Measurements from ENCODE around the gene OXCT1. TPM values are rescaled to one million over a fixed set of nuclear protein-coding genes. Genes with fewer than 3 reads are reported as not detected.
"Not testable (repeated sequence)": the region's sequence is repeated elsewhere in the genome, so short reads cannot be mapped to it uniquely, and the experiment has no call there.

Gene OXCT1
- polyA plus RNA-seq, 1 donor = 12.0 TPM

GRCh38 chr5:41831155-41831554 lies 39.1 kb downstream of the OXCT1 start:
- DNase-seq (ENCODE audit: low read depth) = no peak

- DNase-seq (ENCODE audit: low read depth) = no peak
Measured at GRCh38 chr5:41827792-41828191, 42.4 kb downstream of the OXCT1 start.

- no peak for DNase-seq (ENCODE audit: low read depth)
Measured at GRCh38 chr5:41822036-41822435, 48.2 kb downstream of the OXCT1 start.

DNA sequence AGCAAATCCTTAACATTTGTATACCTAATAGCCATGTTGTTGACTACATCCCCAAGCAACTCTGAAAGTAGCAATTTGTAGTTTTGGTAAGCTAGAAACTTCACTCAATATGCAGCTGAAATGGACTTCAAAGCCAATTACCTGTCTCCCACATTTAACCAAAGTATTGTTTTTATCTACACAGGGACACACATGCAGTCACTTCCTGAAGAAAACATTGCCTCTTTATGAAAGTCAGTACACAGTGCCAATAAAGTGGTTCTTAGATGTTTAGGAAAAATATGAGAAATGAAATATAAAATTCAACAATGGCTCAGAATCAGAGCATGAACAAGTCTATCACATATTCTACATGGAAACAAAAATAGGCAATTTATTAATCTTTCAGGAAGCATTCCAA lies 49.2 kb downstream of the OXCT1 start:
- DNase-seq (ENCODE audit: low read depth) = no peak

DNA sequence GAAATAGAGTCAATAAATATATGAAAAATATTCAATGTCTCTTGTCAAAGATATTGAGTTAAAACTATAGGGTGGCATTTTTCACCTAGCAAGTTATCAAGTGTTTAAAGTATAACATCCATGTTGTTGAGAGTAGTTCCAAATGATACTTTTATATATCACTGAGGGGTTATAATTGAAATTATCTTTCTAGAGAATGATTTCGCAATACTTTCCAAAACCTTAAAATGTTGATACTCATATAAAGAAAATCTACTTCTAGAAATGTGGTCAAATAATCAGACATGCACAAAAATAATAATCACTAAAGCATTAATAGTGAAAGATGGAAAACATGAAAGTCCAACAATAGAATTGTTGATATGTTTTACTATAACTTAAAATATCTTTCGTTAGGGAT lies 50.1 kb downstream of the OXCT1 start:
- DNase-seq (ENCODE audit: low read depth) = no peak

DNA sequence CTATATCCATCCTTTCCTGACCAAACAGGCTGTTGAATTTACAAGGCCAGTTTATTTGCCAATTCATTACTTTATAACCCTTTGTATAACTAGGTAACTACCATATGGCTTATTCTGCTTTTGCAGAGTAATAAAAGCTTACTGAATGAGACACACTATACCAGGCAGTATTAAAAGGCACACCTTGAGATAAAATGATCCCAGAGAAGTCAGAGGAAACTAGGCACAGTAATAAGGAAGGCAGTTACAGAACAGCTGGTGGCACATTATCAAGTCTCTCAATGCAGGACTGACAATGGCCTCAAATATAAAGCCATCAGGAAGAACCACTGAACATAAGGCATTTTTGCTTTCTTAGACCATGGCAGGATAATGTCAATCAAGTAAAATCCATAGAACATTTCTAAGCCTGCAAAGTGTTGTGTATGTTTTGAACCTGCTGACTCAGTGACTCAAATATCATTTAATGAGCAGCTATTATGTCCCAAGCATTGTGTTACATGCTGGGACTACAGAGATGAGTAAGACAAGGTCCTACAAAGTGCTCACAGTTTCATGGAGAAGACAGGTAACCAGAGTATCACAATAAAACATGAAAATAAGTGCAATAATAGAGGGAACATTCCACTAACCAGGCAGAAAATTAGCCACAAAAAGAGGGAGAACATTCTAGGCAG lies 52.5 kb downstream of the OXCT1 start:
- no peak for DNase-seq (ENCODE audit: low read depth)

- no peak for DNase-seq (ENCODE audit: low read depth)
Measured at GRCh38 chr5:41815663-41816229, 54.5 kb downstream of the OXCT1 start.

GRCh38 chr5:41815261-41815660 lies 55.0 kb downstream of the OXCT1 start:
- DNase-seq (ENCODE audit: low read depth) = no peak

DNA sequence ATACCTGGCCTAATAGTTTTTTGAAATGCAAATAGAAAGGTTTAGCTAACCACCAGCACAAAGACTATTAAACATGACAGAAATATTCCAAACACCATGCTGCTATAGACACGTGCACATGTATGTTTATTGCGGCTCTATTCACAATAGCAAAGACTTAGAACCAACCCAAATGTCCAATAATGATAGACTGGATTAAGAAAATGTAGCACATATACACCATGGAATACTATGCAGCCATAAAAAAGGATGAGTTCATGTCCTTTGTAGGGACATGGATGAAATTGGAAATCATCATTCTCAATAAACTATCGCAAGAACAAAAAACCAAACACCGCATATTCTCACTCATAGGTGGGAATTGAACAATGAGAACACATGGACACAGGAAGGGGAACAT lies 55.9 kb downstream of the OXCT1 start:
- not testable (repeated sequence) for DNase-seq (ENCODE audit: low read depth)

DNA sequence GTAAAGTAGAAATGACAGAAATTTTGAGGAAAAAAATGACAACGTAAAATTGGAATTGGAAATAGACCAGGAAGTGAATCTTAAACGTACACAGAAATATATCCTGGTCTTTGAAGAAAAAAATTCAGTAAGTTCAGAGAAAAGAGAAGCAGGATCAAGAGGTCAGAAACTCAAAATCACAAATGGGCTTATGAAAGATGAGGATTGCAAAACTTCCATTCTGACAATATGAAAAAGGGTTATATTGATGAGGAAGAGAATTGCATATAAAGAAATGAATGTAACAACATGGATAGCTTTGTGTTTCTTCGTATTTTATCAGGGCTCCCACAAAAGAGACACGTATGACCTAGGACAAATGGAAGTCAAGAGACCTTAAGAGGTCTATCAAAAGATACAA lies 58.1 kb downstream of the OXCT1 start:
- no peak for DNase-seq (ENCODE audit: low read depth)

DNA sequence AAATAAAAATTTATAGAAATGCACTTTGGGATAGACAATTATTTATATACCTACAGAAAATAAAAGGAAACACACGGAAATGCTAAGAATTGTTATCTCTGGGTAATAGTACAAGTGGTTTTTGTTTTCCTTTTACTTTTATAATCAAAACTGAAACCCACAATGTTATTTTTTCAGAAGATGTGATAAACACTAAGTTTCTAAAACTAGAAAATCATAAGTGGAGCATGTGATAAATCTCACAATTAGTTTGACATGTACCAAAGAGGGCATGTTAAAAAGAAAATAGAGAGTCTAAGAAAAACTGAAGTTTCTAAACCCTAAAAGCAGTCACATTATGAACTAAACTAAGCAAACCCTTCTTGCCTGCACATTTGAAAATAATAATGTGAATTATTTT lies 61.1 kb downstream of the OXCT1 start:
- DNase-seq (ENCODE audit: low read depth) = no peak

DNA sequence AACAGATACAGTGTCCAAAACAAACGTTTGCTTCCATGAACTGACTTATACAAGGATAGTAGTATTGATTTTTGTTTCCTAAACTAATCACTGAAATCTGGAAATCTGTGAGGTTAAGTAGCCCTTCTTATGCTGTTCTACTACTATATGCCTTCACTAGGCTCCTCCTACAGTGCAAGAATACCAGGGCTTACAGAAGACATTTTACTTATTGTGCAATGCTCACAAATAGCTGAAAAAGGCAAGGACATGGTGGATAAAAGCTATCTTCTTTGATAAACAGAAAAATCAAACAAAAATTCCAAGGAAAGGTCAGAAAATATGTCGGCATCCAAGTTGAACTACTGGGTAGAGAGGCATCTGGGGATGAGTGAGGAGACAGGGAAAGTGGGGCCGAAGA lies 61.9 kb downstream of the OXCT1 start:
- DNase-seq (ENCODE audit: low read depth) = no peak

DNA sequence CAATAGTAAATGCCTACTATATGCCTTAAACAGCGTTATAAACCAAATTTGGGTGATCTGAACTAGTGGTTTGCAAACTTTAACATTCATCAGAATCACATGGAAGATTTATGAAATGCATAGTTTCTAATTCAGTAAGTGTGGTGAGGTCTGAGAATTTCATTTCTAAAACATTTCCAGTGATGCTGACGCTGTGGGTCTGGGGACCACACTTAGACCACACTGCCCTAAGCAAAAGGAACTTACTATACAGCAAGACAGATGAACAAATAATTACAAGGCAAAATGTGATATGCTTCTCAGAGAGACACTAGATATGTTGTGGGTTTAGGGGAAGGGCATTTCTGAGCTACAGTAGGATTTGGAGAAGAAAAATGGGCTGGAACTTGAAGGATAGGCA lies 72.6 kb downstream of the OXCT1 start:
- no peak for DNase-seq (ENCODE audit: low read depth)

DNA sequence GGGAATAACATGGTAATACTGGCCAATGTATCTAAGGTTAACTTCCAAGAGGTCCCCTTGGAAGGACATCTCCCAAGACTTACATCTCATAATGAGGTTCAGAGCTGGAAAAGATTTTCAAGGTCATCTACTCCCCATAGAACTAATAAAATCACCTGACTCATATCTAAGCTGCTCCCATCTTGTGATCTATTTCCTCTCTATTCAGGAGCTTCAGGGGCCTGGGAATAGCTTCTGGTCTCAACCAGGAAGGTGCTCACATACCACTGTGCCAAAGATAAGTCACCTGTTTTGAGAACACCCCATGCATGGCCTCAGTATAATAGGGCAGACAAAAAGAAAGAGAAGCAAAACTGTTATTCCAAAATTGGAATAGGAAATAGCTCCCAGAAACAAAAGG lies 74.2 kb downstream of the OXCT1 start:
- no peak for DNase-seq (ENCODE audit: low read depth)

DNA sequence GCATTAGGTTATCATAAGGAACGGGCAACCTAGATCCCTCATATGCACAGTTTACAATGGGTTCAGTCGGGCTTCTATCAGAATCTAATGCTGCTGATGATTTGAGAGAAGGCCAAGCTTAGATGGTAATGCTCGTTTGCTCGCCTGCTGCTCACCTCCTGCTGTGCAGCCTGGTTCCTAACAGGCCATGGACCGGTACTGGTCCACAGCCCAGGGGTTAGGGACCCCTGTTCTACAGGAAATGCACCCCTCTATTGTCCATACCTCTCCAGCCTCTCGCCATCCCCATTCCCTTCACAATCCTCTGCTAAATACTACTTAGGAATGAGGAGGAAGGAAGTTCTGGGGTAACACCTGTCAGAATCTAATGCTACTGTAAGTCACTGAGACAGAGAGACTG lies 75.1 kb downstream of the OXCT1 start:
- no peak for DNase-seq (ENCODE audit: low read depth)

GRCh38 chr5:41794471-41794870 lies 75.8 kb downstream of the OXCT1 start:
- no peak for DNase-seq (ENCODE audit: low read depth)

DNA sequence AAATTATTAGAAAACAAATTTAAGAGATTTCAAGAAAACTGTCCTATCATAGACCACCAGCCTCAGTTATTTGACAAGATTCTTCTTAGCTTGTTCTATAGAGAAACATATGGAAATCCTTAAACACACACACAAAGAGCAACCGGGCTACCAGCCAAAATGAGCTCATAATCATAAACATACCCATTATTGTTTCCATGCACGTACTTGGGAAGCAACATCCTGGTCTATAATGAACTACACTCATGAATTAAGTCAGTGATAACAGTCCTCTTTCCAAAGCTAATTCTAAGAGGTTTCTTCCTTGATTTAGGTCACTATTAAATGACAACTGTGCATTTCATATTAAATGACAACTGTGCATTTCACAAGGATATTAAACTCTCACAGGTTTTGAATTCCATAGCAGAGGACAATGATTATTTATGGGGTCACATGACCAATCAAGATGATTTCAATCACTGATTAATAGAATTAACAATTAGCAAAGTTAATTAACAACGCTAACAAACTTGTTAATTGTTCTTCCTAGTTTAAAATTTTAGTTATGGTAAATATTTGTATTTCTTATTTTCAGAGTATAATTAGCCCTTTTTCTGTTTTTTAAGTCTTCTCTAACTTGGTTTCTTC lies 77.0 kb downstream of the OXCT1 start:
- DNase-seq (ENCODE audit: low read depth) = peak; percentile 75

- no peak for DNase-seq (ENCODE audit: low read depth)
Measured at GRCh38 chr5:41790038-41790776, 80.0 kb downstream of the OXCT1 start.

DNA sequence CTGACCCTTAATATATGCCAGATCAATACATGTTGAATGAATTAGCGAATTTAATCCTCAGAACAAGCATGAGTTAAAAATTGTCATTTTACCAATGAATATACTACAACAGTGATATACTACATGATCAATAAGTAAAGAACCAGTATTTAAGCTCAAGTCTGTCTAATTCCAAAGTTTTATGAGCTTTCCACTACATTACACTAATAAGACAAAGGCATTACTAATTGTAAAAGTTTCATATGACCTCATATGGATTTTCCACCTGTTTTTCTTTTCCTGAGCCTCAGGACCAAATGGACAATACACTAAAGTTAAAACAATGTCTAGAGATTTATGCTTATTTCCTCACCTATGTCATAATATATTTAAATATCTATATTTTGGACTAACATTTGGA lies 80.8 kb downstream of the OXCT1 start:
- DNase-seq (ENCODE audit: low read depth) = no peak

- DNase-seq (ENCODE audit: low read depth) = no peak
Measured at GRCh38 chr5:41788941-41789368, 81.3 kb downstream of the OXCT1 start.

DNA sequence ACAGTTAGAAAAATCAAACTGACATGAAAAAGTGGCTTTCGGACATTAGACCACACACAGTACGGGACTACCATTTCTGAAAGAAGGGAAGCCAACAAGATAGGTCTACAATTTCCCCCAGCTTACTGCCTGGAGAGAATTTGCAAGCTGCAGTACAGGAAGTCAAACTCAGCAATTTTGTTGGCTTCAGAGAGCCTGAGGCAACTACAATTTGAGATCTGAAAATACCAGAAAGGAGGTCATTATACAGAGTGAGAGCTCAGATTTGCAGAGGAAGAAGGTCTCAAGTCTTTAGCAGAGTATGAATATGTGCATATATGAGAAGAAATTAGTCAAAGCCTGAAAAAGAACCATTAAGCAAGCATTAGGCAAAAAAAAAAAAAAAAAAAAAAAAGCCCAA lies 83.0 kb downstream of the OXCT1 start:
- no peak for DNase-seq (ENCODE audit: low read depth)

DNA sequence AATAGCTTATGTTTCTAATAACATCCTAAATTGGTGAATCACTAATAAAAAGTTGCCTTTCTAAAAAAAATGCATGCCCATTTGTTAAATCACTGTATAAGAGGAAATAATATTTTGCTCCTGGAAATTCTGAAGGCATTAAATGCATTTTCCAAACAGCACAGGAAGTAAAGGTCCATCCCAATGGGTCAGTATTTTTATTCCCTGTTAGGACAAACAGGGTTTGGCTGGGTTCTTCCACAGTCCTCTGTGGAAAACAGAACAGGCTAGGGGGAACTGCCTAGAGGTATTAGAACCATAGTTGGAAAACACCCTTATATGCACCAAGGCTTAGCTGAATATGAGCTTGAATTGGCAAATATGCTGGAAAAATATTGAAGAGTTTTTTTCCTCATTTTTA lies 85.2 kb downstream of the OXCT1 start:
- DNase-seq (ENCODE audit: low read depth) = no peak

GRCh38 chr5:41778410-41778809 lies 91.8 kb downstream of the OXCT1 start:
- DNase-seq (ENCODE audit: low read depth) = no peak
